SU-DHL-6 (cell line): ENCODE measurements around the gene POLR3H.

Experiments used
- EZH2phosphoT487 ChIP-seq: fragments of 200-600 bp; sonication (generic), shearing (Covaris generic); conservative IDR thresholded peaks from 2 replicates; pipeline ENCODE4 v1.6.1; 2018; ENCODE audit warnings: mild to moderate bottlenecking, antibody characterized with exemption, low read length, moderate library complexity, mixed read lengths
- TF ChIP-seq, protein P1 (sequence below): fragments of 200-600 bp; sonication (generic); IDR thresholded peaks from one replicate; pipeline ENCODE4 v1.5.1; 2017; ENCODE audit warnings: antibody characterized with exemption, mild to moderate bottlenecking, low read length, moderate library complexity; ENCODE audit not compliant: insufficient read depth, poor library complexity, severe bottlenecking

- TF ChIP-seq, protein P1, sequence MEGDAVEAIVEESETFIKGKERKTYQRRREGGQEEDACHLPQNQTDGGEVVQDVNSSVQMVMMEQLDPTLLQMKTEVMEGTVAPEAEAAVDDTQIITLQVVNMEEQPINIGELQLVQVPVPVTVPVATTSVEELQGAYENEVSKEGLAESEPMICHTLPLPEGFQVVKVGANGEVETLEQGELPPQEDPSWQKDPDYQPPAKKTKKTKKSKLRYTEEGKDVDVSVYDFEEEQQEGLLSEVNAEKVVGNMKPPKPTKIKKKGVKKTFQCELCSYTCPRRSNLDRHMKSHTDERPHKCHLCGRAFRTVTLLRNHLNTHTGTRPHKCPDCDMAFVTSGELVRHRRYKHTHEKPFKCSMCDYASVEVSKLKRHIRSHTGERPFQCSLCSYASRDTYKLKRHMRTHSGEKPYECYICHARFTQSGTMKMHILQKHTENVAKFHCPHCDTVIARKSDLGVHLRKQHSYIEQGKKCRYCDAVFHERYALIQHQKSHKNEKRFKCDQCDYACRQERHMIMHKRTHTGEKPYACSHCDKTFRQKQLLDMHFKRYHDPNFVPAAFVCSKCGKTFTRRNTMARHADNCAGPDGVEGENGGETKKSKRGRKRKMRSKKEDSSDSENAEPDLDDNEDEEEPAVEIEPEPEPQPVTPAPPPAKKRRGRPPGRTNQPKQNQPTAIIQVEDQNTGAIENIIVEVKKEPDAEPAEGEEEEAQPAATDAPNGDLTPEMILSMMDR = no peak
- no peak for TF ChIP-seq EZH2phosphoT487
These were observed 15.8 kb upstream of the POLR3H start for GRCh38 chr22:41560095-41560471.
